Measurements from ENCODE around the gene TMEM176A.
"Not testable (repeated sequence)": the region's sequence is repeated elsewhere in the genome, so short reads cannot be mapped to it uniquely, and the experiment has no call there.

The TMEM176A gene

DNA sequence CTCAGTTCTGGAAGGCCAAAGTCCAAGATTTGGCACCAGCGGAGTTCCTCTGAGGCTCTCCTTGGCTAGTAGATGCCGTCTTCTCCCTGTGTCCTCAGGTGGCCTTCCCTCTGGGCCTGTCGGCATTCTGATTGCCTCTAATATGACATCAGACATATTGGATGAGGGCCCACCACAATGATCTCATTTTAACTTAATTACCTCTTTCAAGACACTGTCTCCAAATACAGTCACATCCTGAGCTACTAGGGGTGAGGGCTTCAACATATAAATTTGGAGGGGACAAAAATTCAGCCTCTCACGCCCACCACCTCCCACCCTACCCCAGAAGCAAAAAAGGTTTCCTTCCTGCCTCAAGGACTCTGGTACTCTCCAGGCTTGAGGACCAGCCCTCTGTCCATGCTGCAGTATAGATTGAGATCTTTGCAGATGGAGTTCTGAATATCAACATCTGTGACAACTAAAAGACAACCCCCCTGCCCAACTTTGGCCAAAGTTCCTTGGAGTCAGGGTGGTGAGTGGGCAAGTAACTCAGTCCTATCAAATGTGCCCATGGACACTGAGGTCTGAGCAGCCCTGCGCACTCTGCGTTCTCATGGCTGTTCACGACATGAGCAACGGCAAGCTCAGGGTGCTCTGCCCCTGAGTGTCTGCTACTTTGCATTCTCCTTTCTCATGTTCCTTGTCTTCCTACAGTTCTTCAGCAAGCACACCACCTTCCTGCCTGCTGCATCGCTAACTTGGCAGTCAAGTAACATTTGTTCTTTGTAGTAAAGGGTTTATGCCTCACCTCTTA is 11.9 kb upstream of the TMEM176A start:
- DNase-seq = no peak

DNA sequence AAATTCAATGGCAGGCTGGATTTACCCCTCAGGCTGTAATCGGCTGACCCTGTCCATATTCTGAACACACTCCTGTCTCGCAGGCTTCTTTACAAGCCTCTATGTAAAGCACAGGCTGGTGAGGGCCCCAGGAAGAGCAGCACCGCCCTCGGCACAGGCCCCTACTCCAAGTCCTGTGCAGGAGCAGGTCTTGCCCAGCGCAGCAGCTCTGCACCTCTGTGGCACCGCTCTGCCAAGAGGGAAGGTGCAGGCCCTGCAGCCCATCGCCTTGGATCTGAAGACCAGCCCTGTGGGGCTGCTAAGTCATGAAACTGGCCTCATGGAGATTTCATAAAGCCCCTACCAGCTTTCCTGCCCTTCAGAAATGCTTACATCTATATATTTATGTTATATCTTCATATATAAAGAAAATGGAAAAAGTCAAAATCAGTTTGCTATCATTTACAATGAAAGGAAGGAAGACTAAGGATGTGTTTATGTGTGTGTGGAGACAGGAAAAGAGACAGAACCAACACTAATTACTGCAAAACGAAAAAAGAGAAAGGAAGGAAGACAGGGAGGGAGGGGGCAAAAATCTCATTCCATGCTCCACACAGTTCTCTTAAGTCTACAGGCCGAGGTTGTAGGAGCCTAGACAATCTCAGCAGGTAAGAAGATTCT is 10.0 kb upstream of the TMEM176A start:
- no peak for DNase-seq

- no peak for DNase-seq
Measured at GRCh38 chr7:150791304-150791703, 9.3 kb upstream of the TMEM176A start.

DNA sequence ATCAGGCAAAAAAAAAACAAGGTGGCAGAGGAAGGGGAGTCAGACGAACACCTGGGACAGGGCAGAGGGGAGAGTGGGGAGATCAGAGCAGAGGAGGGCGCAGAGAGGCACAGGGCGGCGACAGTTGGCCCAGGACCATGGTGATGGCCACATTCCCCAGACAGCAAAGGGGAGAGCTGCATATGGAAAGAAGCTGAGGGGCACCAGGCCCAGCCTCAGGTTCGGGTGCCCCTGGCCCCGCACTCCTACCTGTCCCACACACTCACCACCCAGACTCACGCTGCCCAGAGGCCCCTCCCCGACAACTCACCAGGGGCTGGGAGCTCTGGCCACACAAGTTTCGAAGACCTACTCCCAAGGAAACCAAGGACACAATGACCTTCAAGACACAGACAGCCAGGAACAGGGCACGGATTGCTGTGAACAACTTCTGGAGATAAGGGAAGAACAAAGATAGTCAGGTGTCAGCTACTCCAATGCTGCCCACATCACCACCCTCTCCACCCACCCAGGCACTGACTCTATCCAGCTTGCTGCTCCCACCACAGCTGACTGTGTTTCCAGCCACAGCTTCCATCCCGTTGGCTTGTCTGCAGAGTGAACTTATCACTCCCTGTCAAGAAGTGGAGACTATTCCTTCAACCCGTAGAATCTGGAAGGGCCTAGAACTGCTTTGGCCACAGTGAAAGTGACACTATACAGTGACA is 8.7 kb upstream of the TMEM176A start:
- DNase-seq = no peak

DNA sequence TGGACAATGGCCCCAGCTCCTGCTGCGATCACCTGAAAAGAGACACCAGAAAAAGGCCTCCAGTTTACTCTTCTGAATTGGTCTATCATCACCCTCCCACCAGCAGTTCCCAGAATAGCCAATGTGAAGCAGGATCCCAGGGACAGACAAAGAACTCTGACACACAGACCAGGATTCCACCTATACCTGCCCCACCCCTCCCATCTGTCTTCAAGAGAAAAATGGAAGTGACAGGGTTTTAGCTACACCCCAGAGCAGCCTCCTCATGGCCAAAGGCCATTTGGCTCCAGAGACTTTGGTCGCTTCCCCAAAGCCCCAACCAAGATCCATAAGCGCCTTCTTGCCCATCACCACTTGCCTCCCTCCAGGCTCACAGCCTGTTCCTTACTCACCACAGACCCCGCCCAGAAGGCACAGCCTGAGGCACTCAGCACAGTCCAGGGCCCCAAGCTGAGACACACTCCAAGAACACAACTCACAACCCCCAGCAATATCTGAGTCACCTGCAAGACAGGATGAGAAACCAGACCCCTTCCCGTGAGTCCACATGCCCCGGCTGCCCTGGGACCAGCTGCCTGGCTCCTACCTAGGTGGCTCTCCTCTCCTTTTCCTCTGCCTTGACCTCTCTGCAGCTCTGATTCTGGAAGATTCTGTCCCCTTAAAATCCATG is 6.9 kb upstream of the TMEM176A start:
- no peak for DNase-seq

DNA sequence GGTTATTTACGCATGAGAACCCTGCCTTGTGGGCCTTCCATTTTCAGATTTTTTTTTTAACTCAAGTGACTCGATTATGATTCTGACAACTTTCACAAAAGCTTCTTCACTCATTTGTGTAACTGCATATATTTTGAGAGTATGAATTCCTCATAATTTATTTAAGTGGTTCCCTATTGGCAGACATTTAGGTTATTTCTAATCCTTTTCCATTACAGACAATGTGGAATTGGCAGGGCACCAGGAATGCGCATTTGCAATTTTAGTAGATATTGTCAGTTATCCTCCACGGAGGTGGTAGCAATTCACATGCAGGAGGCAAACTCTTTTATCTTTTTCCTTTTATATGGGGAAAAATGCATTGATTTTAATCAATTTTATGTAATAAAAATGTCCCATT is 2.9 kb upstream of the TMEM176A start:
- no peak for DNase-seq

DNA sequence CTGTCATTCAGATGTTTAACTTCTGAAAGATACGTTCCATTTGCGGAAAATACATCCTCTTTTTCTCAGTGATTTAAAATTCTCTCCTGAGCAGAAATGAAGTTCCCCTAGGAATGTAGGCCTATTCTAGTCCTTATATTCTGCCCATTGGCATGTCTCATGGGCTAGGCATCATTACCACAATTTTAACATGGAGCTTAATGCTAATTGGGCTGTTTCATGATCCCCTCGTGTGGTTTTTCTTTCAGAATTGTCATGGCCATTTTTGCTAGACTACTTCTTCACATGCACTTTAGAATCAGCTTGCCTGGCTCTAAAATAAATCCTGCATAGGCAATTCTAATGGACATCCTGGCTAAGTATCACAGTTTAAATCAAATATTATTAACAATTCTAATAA is 1.4 kb upstream of the TMEM176A start:
- DNase-seq = no peak

GRCh38 chr7:150799741-150800580 is 608 bp upstream of the TMEM176A start, which contains the start of gene TMEM176B:
Gene TMEM176B, minus strand, starts transcription at chr7:150800364. Its CDS starts 3,795 bp downstream, at chr7:150796569.
- peak in 1 of 2 experiments; percentile 31 for DNase-seq

DNA sequence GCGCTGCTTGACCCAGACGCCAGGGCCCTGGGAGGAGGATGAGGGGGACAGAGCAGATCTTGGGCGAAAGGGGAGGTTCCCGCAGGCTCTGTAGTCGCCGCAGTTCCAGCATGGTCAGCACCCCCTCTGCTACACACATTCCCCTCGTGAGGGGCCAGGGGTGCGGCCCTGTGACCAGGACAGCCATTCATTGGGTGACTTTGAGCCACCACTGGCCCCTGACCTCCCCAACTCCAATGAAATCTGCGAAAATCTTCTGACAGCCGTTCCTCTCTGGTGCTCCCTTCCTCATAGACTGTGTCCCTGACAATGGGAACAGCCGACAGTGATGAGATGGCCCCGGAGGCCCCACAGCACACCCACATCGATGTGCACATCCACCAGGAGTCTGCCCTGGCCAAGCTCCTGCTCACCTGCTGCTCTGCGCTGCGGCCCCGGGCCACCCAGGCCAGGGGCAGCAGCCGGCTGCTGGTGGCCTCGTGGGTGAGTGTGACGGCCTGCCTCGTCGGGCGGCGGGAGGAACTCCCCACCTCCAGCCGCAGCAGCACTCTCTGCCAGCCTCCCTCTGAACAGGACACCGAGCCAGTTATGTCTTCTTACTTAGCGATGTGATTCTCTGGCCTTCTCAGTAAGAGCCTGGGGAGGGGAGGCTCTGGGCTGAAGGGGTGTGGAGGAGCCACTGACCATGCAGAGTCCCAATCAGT is 825 bp downstream of the TMEM176A start:
- peak in 1 of 2 experiments; percentile 24 for DNase-seq

DNA sequence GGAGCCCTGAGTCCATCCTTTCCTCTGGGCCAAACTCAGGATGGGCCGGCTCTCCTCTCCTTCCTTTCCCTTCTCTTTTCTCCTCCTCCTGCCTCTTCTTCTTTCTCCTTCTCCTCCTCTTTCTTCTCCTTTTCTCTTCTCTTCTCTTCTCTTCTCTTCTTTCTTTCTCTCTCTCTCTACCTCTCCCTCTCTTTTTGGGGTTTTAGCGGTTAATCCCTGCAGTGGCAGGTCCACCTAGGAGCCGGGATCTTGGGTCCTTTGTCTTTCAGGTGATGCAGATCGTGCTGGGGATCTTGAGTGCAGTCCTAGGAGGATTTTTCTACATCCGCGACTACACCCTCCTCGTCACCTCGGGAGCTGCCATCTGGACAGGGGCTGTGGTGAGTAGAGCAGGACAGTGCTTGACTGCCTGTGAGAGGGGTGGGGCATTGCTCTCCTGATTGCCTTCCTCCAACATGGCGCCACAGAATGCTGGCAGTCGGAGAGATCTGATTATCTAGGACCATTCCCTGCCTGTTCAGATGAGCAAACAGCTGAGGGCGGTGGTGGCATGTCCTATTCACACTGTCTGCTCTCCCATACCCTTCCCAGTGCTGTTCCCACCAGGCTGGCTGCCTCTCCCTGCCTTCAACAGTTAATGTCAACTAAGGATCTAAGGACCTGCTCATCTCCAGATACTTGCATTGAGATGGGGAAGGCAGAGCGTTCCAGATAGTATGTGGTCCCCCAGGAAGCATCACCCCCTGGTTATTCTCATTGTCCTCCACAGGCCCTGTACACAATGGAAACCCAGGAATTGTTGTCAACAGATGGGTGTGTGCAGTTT is 1.6 kb downstream of the TMEM176A start:
- DNase-seq = no peak

DNA sequence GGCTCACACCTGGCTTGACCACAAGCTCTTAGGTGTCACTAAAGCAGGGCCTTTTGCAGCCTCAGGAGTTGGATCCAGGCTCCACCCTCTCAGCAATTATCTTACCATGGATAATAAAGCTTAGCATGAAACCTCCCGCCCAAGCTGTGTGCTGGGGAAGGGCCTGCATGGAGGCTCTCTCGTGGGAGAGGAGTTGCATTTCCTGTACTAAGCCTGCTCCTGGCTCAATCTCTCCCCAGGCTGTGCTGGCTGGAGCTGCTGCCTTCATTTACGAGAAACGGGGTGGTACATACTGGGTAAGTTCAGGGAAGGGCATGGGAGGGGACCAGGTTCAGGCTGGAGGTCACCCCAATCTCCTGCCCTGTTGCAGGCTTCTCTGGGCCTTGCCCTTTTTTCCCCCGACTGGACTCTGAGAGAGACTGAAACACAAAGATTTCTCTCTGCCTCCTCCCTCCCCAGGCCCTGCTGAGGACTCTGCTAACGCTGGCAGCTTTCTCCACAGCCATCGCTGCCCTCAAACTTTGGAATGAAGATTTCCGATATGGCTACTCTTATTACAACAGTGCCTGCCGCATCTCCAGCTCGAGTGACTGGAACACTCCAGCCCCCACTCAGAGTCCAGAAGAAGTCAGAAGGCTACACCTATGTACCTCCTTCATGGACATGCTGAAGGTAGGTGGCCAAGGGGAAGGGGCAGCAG is 2.7 kb downstream of the TMEM176A start:
- DNase-seq = no peak

- no peak for DNase-seq
Measured at GRCh38 chr7:150804802-150805201, 4.2 kb downstream of the TMEM176A start.

DNA sequence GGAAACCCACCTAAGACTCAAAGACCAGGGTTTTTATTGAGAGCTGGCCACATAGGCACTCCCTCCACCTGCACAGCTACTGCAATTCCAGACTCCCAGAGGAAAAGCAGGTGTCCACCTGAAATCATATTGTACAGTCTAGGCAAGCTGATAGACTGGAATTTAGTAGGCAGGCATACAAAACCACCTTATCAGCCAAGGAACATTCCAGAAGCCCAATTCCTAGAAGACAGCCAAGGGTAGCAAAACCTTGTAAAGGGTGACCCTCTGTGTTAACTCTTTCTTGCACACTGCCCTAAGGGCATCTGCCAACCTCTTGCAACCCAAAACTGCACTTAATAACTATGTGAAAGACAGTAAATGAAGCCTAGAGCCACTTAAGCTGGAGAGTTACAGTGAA is 5.3 kb downstream of the TMEM176A start:
- DNase-seq = no peak

DNA sequence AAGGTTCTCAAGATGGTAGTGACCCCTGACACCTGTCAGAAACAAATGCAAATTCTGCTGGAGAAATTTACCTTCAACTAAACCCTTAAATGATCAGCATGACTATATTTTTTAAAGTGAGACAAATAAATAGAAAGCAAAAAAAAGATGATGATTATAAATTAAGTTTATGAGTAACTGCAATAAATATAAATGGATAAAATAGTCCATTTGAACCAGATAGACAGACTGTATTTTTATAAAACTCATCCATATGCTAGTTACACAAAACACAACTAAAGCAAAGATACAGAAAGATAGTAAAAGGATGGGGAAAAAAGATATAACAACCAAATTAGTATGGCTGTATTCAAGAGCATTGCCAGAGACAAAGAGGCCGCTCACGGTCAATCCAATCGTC is 5.9 kb downstream of the TMEM176A start:
- no peak for DNase-seq

- no peak for DNase-seq
Measured at GRCh38 chr7:150806863-150807262, 6.3 kb downstream of the TMEM176A start.

DNA sequence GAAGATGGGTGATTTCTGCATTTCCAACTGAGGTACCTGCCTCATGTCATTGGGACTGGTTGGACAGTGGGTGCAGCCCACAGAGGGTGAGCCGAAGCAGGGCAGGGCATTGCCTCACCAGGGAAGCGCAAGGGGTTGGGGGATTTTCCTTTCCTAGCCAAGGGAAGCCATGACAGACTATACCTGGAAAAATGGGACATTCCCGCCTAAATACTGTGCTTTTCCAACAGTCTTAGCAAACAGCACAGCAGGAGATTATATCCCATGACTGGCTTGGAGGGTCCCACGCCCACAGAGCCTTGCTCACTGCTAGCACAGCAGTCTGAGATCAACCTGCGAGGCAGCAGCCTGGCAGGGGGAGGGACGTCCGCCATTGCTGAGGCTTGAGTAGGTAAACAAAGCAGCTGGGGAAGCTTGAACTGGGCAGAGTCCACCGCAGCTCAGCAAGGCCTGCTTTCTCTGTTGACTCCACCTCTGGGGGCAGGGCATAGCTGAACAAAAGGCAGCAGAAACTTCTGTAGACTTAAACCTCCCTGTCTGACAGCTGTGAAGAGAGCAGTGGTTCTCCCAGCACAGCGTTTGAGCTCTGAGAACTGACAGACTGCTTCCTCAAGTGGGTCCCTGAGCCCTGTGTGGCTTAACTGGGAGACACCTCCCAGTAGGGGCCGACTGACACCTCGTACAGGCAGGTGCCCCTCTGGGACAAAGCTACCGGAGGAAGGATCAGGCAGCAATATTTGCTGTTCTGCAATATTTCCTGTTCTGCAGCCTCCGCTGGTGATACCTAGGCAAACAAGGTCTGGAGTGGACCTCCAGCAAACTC is 7.3 kb downstream of the TMEM176A start:
- not testable (repeated sequence) for DNase-seq

GRCh38 chr7:150814328-150815001 is 13.9 kb downstream of the TMEM176A start:
- DNase-seq = no peak

GRCh38 chr7:150818971-150819370 is 18.4 kb downstream of the TMEM176A start:
- no peak for DNase-seq

All from NCI-H526 (cell line).